B cell (primary cell): ENCODE data around the gene L3MBTL3. TPM values are rescaled to one million over a fixed set of nuclear protein-coding genes. Genes with fewer than 3 reads are reported as not detected.

ENCODE experiments used
- ATAC-seq: fragments of 200-7000 bp; cut with Tn5 transposase; one replicate; pipeline ENCODE4 v1.10.0; 2021; ENCODE audit warnings: low read depth, mild to moderate bottlenecking, moderate number of reproducible peaks, moderate library complexity
- CTCF ChIA-PET: fragments of 350-600 bp; sonication (Branson Sonifier 250); formaldehyde crosslinking; loops from one replicate; lab custom pipeline; 2021; ENCODE audit warnings: antibody characterized with exemption, inconsistent platforms; lab: Charles Lee
- POLR2A ChIA-PET: fragments of 350-600 bp; sonication (Branson Sonifier 250); formaldehyde crosslinking; loops from one replicate; lab custom pipeline; 2021; ENCODE audit warnings: antibody characterized with exemption; lab: Charles Lee
- DNase-seq: peaks from one replicate; pipeline ENCODE4 v3.0.0; 2013
- H2AFZ ChIP-seq: 2 replicates; pipeline ENCODE4 v1.6.1; 2012; ENCODE audit warnings: mild to moderate bottlenecking, low read depth, low read length; ENCODE audit not compliant: insufficient read depth, poor library complexity, severe bottlenecking
- H3K27ac ChIP-seq, 2 donors: 1 replicate in 1 of 2; 2 replicates in 1 of 2; pipeline ENCODE4 v1.5.1; 2012 to 2013; ENCODE audit warnings: low read length in 2 of 2, mild to moderate bottlenecking in 2 of 2, moderate library complexity in 1 of 2
- H3K27me3 ChIP-seq, 4 experiments: fragments of 200-600 bp in 1 of 4; sonication (generic) in 1 of 4; replicated peaks in 1 of 4; 1 replicate in 2 of 4; 2 replicates in 2 of 4; pipeline versions ENCODE4 v1.6.1 to v1.7.0; 2013 to 2016; ENCODE audit warnings: low read length in 3 of 4, mild to moderate bottlenecking in 2 of 4, mixed read lengths in 1 of 4, moderate library complexity in 1 of 4; ENCODE audit not compliant: insufficient read depth in 4 of 4, control insufficient read depth in 3 of 4; ENCODE audit errors: control extremely low read depth in 1 of 4
- H3K36me3 ChIP-seq, 2 experiments: replicated peaks in 1 of 2; 1 replicate in 1 of 2; 2 replicates in 1 of 2; pipeline versions ENCODE4 v1.6.1 to v1.7.1; 2013; ENCODE audit warnings: low read length in 1 of 2; ENCODE audit not compliant: insufficient read depth in 2 of 2, control insufficient read depth in 1 of 2; ENCODE audit errors: control extremely low read depth in 1 of 2, extremely low read depth in 1 of 2
- H3K4me1 ChIP-seq, 2 donors: fragments of 200-600 bp in 1 of 2; sonication (generic) in 1 of 2; 1 replicate in 1 of 2; 2 replicates in 1 of 2; pipeline versions ENCODE4 v1.5.1 to v1.6.1; 2013 to 2017; ENCODE audit warnings: low read length in 2 of 2; ENCODE audit not compliant: control insufficient read depth in 2 of 2, insufficient read depth in 2 of 2
- H3K4me2 ChIP-seq: replicated peaks from 2 replicates; pipeline ENCODE3; 2012; ENCODE audit warnings: mild to moderate bottlenecking, low read depth, low read length; ENCODE audit not compliant: poor library complexity, severe bottlenecking
- H3K4me3 ChIP-seq, 5 experiments: fragments of 200-600 bp in 1 of 5; sonication (generic) in 1 of 5; 1 replicate in 3 of 5; 2 replicates in 2 of 5; pipeline versions ENCODE4 v1.5.1 to v1.7.0; 2011 to 2016; ENCODE audit warnings: low read length in 4 of 5, mild to moderate bottlenecking in 4 of 5, low read depth in 2 of 5, control low read depth in 1 of 5, moderate library complexity in 1 of 5; ENCODE audit not compliant: insufficient read depth in 1 of 5; ENCODE audit errors: control extremely low read depth in 1 of 5, extremely low read depth in 1 of 5
- H3K79me2 ChIP-seq: fragments of 200-600 bp; sonication (generic); one replicate; pipeline ENCODE4 v1.6.0; 2016; ENCODE audit warnings: low read length; ENCODE audit not compliant: control insufficient read depth, insufficient read depth
- H3K9ac ChIP-seq: fragments of 200-600 bp; sonication (generic); 2 replicates; pipeline ENCODE4 v1.6.1; 2017; ENCODE audit warnings: mild to moderate bottlenecking, low read length, moderate library complexity
- H3K9me3 ChIP-seq, 3 donors: one replicate each; pipeline versions ENCODE4 v1.6.1 to v1.7.1; 2013; ENCODE audit warnings: low read length in 2 of 3; ENCODE audit not compliant: control insufficient read depth in 2 of 3, insufficient read depth in 1 of 3; ENCODE audit errors: control extremely low read depth in 1 of 3
- H4K20me1 ChIP-seq: 2 replicates; pipeline ENCODE4 v1.6.0; 2012; ENCODE audit warnings: mild to moderate bottlenecking, low read length; ENCODE audit not compliant: insufficient read depth, control insufficient read depth, poor library complexity, severe bottlenecking
- H3K27ac Mint-ChIP-seq: one replicate; pipeline ENCODE4 v1.8.0; 2021; ENCODE audit warnings: mixed read lengths
- H3K27me3 Mint-ChIP-seq: one replicate; pipeline ENCODE4 v1.8.0; 2021; ENCODE audit warnings: mixed read lengths
- H3K4me1 Mint-ChIP-seq: one replicate; pipeline ENCODE4 v1.8.0; 2021; ENCODE audit warnings: mixed read lengths
- H3K4me3 Mint-ChIP-seq: one replicate; pipeline ENCODE4 v1.8.0; 2021; ENCODE audit warnings: mixed read lengths
- H3K9me3 Mint-ChIP-seq: one replicate; pipeline ENCODE4 v1.8.0; 2022; ENCODE audit warnings: mixed read lengths; ENCODE audit not compliant: insufficient read depth
- CTCF ChIP-seq: fragments of 200-600 bp; IDR thresholded peaks from one replicate; pipeline ENCODE4 v1.8.0; 2022; ENCODE audit warnings: antibody characterized with exemption, mild to moderate bottlenecking
- EZH2 ChIP-seq: IDR thresholded peaks from 2 replicates; pipeline ENCODE4 v1.6.1; 2012; ENCODE audit warnings: borderline replicate concordance, low read depth, mild to moderate bottlenecking, moderate library complexity, low read length; ENCODE audit not compliant: insufficient read depth, poor library complexity, severe bottlenecking
- WGBS: methylation state at CpG from one replicate; pipeline ENCODE4 v1.1.5; 2013; ENCODE audit warnings: missing lambda C conversion rate; ENCODE audit not compliant: insufficient coverage; 5-methylcytosine and 5-hydroxymethylcytosine counted together
- intact Hi-C: fragments of 100-400 bp; cut with micrococcal nuclease; formaldehyde crosslinking; loops from one replicate; pipeline ENCODE4 v1.10.0; 2022
- polyA plus RNA-seq: library from polyadenylated mRNA; depleted of rRNA; stranded (reverse); fragments of >200 nt; gene quantifications from 2 replicates; pipeline ENCODE4 v1.2.3, GENCODE V29; 2012
- total RNA-seq, 2 donors: library from RNA; stranded (reverse); fragments of 120-200 nt in 1 of 2; gene quantifications; 1 replicate in 1 of 2; 2 replicates in 1 of 2; pipeline versions ENCODE4 v1.2.3 to v1.2.4, GENCODE V29; 2013 to 2022

Gene L3MBTL3
- total and polyA plus RNA-seq, 2 donors (not counting 1 experiment from before 2014, with no cell fraction given): 28.0 to 46.4 TPM

GRCh38 chr6:130063806-130064205 is 45.4 kb downstream of the L3MBTL3 start:
- Mint-ChIP-seq H3K27me3 (no peaks in the 10 kb centered on the region), H3K4me1 (no peaks in the 10 kb centered on the region), H3K27ac (peak overlapping the region; percentile 28), H3K9me3 (no peaks in the 10 kb centered on the region), H3K4me3 (no peak overlapping the region)
- no peaks in the 10 kb centered on the region for H3K4me1 ChIP-seq
- intact Hi-C loops: loop anchor here (10.0 kb wide), 1 partner anchor 1531 kb away; no protein-coding TSS in a partner anchor
- TF ChIP-seq EZH2 (no peak), CTCF (no peak)
- no peak overlapping the region for H2AFZ ChIP-seq
- H3K9me3 ChIP-seq: no peaks in the 10 kb centered on the region
- ATAC-seq (no peak), DNase-seq (no peak)
- peaks cover 10 to 79% of the 10 kb centered on the region in 2 experiments for H3K36me3 ChIP-seq
- H3K4me2 ChIP-seq: no peak overlapping the region
- no peak overlapping the region for H3K4me3 ChIP-seq
- no CpG with 5 or more reads among the region's 5 CpGs for WGBS
- peaks cover 5% of the 10 kb centered on the region for H4K20me1 ChIP-seq
- CTCF ChIA-PET: no interaction called here
- no peak overlapping the region for H3K9ac ChIP-seq
- no peaks in the 10 kb centered on the region for H3K79me2 ChIP-seq
- POLR2A ChIA-PET: no interaction called here
- H3K27me3 ChIP-seq: no peaks in the 10 kb centered on the region
- no peak overlapping the region for H3K27ac ChIP-seq

DNA sequence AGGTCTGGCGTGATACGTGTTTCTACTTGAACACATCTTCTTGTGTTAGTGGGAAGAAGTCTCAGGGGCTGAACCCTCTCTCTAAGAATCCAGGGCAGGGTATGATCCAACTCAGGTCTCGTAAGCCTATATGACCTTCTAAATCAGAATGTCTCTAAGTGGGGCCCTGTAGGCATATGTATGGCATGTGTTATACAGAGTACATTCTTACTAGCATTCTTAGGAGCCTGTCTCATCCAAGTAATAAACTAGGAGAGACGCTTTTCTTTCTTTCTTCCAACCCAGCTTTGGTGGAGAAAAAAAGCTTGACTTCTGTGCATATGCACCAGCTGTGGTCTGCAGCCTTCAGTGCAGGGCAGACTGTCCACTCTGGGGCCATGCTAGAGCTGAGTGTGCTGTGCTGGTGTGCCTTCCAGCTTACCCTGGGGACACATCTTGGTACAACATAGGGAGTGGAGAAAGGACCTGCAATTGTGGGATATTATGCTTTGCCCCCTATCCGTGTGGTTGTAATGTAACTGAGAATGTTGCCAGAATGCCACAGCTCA is 47.3 kb downstream of the L3MBTL3 start:
- Mint-ChIP-seq H3K4me1 (no peaks in the 10 kb centered on the region), H3K27ac (no peak overlapping the region), H3K4me3 (no peak overlapping the region), H3K9me3 (no peaks in the 10 kb centered on the region), H3K27me3 (no peaks in the 10 kb centered on the region)
- Histone ChIP-seq H3K9ac (no peak overlapping the region), H3K27me3 (no peaks in the 10 kb centered on the region), H2AFZ (no peak overlapping the region), H3K9me3 (no peaks in the 10 kb centered on the region), H3K79me2 (no peaks in the 10 kb centered on the region), H3K4me1 (no peaks in the 10 kb centered on the region), H4K20me1 (peaks cover 5% of the 10 kb centered on the region), H3K36me3 (peaks cover 10 to 83% of the 10 kb centered on the region in 2 experiments), H3K4me2 (no peak overlapping the region), H3K27ac (no peak overlapping the region), H3K4me3 (no peak overlapping the region)
- DNase-seq: no peak
- TF ChIP-seq CTCF: no peak
- TF ChIP-seq EZH2: no peak
- ATAC-seq: no peak
- WGBS: 100% methylated on average over 1 of the region's 5 CpGs
- CTCF ChIA-PET: interaction anchor here (0.6 to 1.6 kb wide), 3 partner anchors 10 to 37 kb away, joined by 3 to 4 read pairs (median 3); no protein-coding TSS in a partner anchor
- intact Hi-C loops: loop anchor here (10.0 kb wide), 1 partner anchor 1529 kb away; no protein-coding TSS in a partner anchor
- POLR2A ChIA-PET: no interaction called here
